GM11168 (cell line): ENCODE results near the gene PHF24.

Experiments used
- in situ Hi-C: fragments of 300-500 bp; cut with MboI; formaldehyde crosslinking; loops from one replicate; pipeline ENCODE4 v1.12.0; 2022; ENCODE audit warnings: low sequenced_read_pairs; ENCODE audit not compliant: unreplicated experiment

Gene PHF24

DNA sequence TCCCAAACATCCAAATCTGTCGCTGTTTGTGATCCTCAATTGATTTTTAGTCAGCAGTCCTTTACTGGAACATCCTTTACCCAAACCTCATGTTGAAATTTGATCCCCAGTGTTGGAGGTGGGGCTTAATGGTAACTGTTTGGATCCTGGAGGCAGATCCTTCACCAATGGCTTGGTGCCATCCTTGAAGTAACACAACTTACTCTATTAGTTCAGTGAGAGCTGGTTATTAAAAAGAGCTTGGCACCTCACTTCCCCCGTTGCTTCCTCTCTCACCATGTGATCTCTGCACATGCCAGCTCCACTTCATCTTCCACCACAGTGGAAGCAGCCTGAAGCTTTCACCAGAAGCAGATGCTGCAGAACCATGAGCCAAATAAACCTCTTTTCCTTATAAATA is 71.8 kb downstream of the PHF24 start:
- in situ Hi-C loops, result no loop called here
